ENCODE results near the gene TTC39B. TPM values are rescaled to one million over a fixed set of nuclear protein-coding genes. Genes with fewer than 3 reads are reported as not detected.

The TTC39B gene
- total and polyA plus RNA-seq, 3 experiments from 2014 or later: 6.9 to 12.1 (median 11.3) TPM

- no peaks in the 10 kb centered on the region for H3K27me3 ChIP-seq (ENCODE audit: insufficient read depth, low read length, poor library complexity, severe bottlenecking)
- H3K27me3 Mint-ChIP-seq: no peaks in the 10 kb centered on the region
- CTCF ChIA-PET: no interaction called here
- no peaks in the 10 kb centered on the region for H3K9me3 ChIP-seq (ENCODE audit: low read length)
- no peaks in the 10 kb centered on the region for H3K9me3 Mint-ChIP-seq
- POLR2A ChIA-PET: no interaction called here
- H3K27ac Mint-ChIP-seq: no peak overlapping the region
- no peak overlapping the region for H3K4me3 Mint-ChIP-seq
- no peak overlapping the region for H3K4me3 ChIP-seq (ENCODE audit: low read length)
- DNase-seq: no peak
- H3K36me3 Mint-ChIP-seq: peaks cover 3 to 46% (median 14%) of the 10 kb centered on the region in 3 donors
- H3K27ac ChIP-seq (ENCODE audit: low read depth, low read length): no peak overlapping the region
- no peaks in the 10 kb centered on the region for H3K4me1 ChIP-seq (ENCODE audit: insufficient read depth, low read length)
- H3K4me1 Mint-ChIP-seq: peaks cover 26 to 56% (median 48%) of the 10 kb centered on the region in 3 donors
- no peaks in the 10 kb centered on the region for H3K36me3 ChIP-seq (ENCODE audit: insufficient read depth, low read length)
Measured at GRCh38 chr9:15264918-15265317, 42.1 kb downstream of the TTC39B start.

- no peaks in the 10 kb centered on the region for H3K27me3 Mint-ChIP-seq
- H3K27ac Mint-ChIP-seq: peak overlapping the region in 3 of 8 donors; percentile 2 to 67 (median 52)
- CTCF ChIA-PET: no interaction called here
Measured at GRCh38 chr9:15262581-15262980, 44.4 kb downstream of the TTC39B start.

GRCh38 chr9:15256426-15256825 is 50.6 kb downstream of the TTC39B start:
- Histone ChIP-seq H3K4me1 (ENCODE audit: insufficient read depth, low read length) (no peaks in the 10 kb centered on the region), H3K4me3 (ENCODE audit: low read length) (no peak overlapping the region), H3K27ac (ENCODE audit: low read depth, low read length) (no peak overlapping the region), H3K27me3 (ENCODE audit: insufficient read depth, low read length, poor library complexity, severe bottlenecking) (no peaks in the 10 kb centered on the region), H3K36me3 (ENCODE audit: insufficient read depth, low read length) (no peaks in the 10 kb centered on the region), H3K9me3 (ENCODE audit: low read length) (no peaks in the 10 kb centered on the region)
- POLR2A ChIA-PET: no interaction called here
- Mint-ChIP-seq H3K4me3 (no peak overlapping the region), H3K4me1 (peaks cover 15 to 47% (median 44%) of the 10 kb centered on the region in 3 donors), H3K27me3 (no peaks in the 10 kb centered on the region), H3K27ac (peak overlapping the region in 1 of 8 donors; percentile 47), H3K9me3 (no peaks in the 10 kb centered on the region), H3K36me3 (peaks cover 5 to 21% (median 13%) of the 10 kb centered on the region in 3 donors)
- no peak for DNase-seq
- CTCF ChIA-PET: interaction anchor here (1.5 kb wide), 1 partner anchor 42 kb away, joined by 5 read pairs; no protein-coding TSS in a partner anchor

More at GRCh38 chr9:15262581-15262980, 44.4 kb downstream of the TTC39B start:
- DNase-seq: no peak
- H3K36me3 Mint-ChIP-seq: peaks cover 3 to 46% (median 22%) of the 10 kb centered on the region in 3 donors
- H3K4me3 Mint-ChIP-seq: no peak overlapping the region
- no peak overlapping the region for H3K27ac ChIP-seq (ENCODE audit: low read depth, low read length)
- no peaks in the 10 kb centered on the region for H3K27me3 ChIP-seq (ENCODE audit: insufficient read depth, low read length, poor library complexity, severe bottlenecking)
- POLR2A ChIA-PET: no interaction called here
- peaks cover 15 to 47% (median 39%) of the 10 kb centered on the region in 3 donors for H3K4me1 Mint-ChIP-seq
- H3K9me3 Mint-ChIP-seq: no peaks in the 10 kb centered on the region
- no peaks in the 10 kb centered on the region for H3K36me3 ChIP-seq (ENCODE audit: insufficient read depth, low read length)
- no peaks in the 10 kb centered on the region for H3K9me3 ChIP-seq (ENCODE audit: low read length)
- H3K4me3 ChIP-seq (ENCODE audit: low read length): no peak overlapping the region
- no peaks in the 10 kb centered on the region for H3K4me1 ChIP-seq (ENCODE audit: insufficient read depth, low read length)

- no peaks in the 10 kb centered on the region for H3K4me1 ChIP-seq (ENCODE audit: insufficient read depth, low read length)
- H3K9me3 Mint-ChIP-seq: no peaks in the 10 kb centered on the region
- no peak for DNase-seq
- H3K9me3 ChIP-seq (ENCODE audit: low read length): no peaks in the 10 kb centered on the region
- H3K4me1 Mint-ChIP-seq: peaks cover 24 to 54% (median 47%) of the 10 kb centered on the region in 3 donors
- H3K27ac ChIP-seq (ENCODE audit: low read depth, low read length): no peak overlapping the region
- H3K27me3 Mint-ChIP-seq: no peaks in the 10 kb centered on the region
- no peak overlapping the region for H3K4me3 Mint-ChIP-seq
- H3K27ac Mint-ChIP-seq: no peak overlapping the region
- H3K36me3 ChIP-seq (ENCODE audit: insufficient read depth, low read length): no peaks in the 10 kb centered on the region
- no peaks in the 10 kb centered on the region for H3K27me3 ChIP-seq (ENCODE audit: insufficient read depth, low read length, poor library complexity, severe bottlenecking)
- peaks cover 5 to 14% (median 10%) of the 10 kb centered on the region in 3 donors for H3K36me3 Mint-ChIP-seq
- H3K4me3 ChIP-seq (ENCODE audit: low read length): no peak overlapping the region
- CTCF ChIA-PET: no interaction called here
- POLR2A ChIA-PET: no interaction called here
Measured at GRCh38 chr9:15253786-15254185, 53.2 kb downstream of the TTC39B start.

GRCh38 chr9:15253197-15253596 is 53.8 kb downstream of the TTC39B start:
- H3K36me3 ChIP-seq (ENCODE audit: insufficient read depth, low read length): no peaks in the 10 kb centered on the region
- Mint-ChIP-seq H3K27me3 (no peaks in the 10 kb centered on the region), H3K27ac (peak overlapping the region in 2 of 8 donors; percentile 1 to 26), H3K4me1 (peaks cover 25 to 59% (median 49%) of the 10 kb centered on the region in 3 donors), H3K4me3 (no peak overlapping the region), H3K36me3 (peaks cover 5 to 9% (median 6%) of the 10 kb centered on the region in 3 donors), H3K9me3 (no peaks in the 10 kb centered on the region)
- ChIA-PET POLR2A (no interaction called here), CTCF (no interaction called here)
- H3K27ac ChIP-seq (ENCODE audit: low read depth, low read length): no peak overlapping the region
- no peaks in the 10 kb centered on the region for H3K9me3 ChIP-seq (ENCODE audit: low read length)
- no peak for DNase-seq
- no peak overlapping the region for H3K4me3 ChIP-seq (ENCODE audit: low read length)
- no peaks in the 10 kb centered on the region for H3K4me1 ChIP-seq (ENCODE audit: insufficient read depth, low read length)
- no peaks in the 10 kb centered on the region for H3K27me3 ChIP-seq (ENCODE audit: insufficient read depth, low read length, poor library complexity, severe bottlenecking)

GRCh38 chr9:15249981-15250380 is 57.0 kb downstream of the TTC39B start:
- Histone ChIP-seq H3K4me1 (ENCODE audit: insufficient read depth, low read length) (no peaks in the 10 kb centered on the region), H3K27me3 (ENCODE audit: insufficient read depth, low read length, poor library complexity, severe bottlenecking) (no peaks in the 10 kb centered on the region), H3K36me3 (ENCODE audit: insufficient read depth, low read length) (no peaks in the 10 kb centered on the region), H3K9me3 (ENCODE audit: low read length) (no peaks in the 10 kb centered on the region), H3K4me3 (ENCODE audit: low read length) (no peak overlapping the region), H3K27ac (ENCODE audit: low read depth, low read length) (no peak overlapping the region)
- no peak overlapping the region for H3K27ac Mint-ChIP-seq
- ChIA-PET POLR2A (no interaction called here), CTCF (no interaction called here)
- H3K36me3 Mint-ChIP-seq: peaks cover 0 to 7% (median 2%) of the 10 kb centered on the region in 3 donors
- no peaks in the 10 kb centered on the region for H3K27me3 Mint-ChIP-seq
- no peak overlapping the region for H3K4me3 Mint-ChIP-seq
- H3K4me1 Mint-ChIP-seq: peaks cover 37 to 69% (median 60%) of the 10 kb centered on the region in 3 donors
- no peak for DNase-seq
- no peaks in the 10 kb centered on the region for H3K9me3 Mint-ChIP-seq

- ChIA-PET POLR2A (interaction anchor here (0.8 kb wide), 1 partner anchor 19 kb away, joined by 3 read pairs; no protein-coding TSS in a partner anchor), CTCF (no interaction called here)
- Histone ChIP-seq H3K4me1 (ENCODE audit: insufficient read depth, low read length) (no peaks in the 10 kb centered on the region), H3K9me3 (ENCODE audit: low read length) (no peaks in the 10 kb centered on the region), H3K27ac (ENCODE audit: low read depth, low read length) (no peak overlapping the region), H3K4me3 (ENCODE audit: low read length) (no peak overlapping the region), H3K36me3 (ENCODE audit: insufficient read depth, low read length) (no peaks in the 10 kb centered on the region), H3K27me3 (ENCODE audit: insufficient read depth, low read length, poor library complexity, severe bottlenecking) (no peaks in the 10 kb centered on the region)
- peaks cover 44 to 69% (median 68%) of the 10 kb centered on the region in 3 donors for H3K4me1 Mint-ChIP-seq
- no peaks in the 10 kb centered on the region for H3K27me3 Mint-ChIP-seq
- peaks cover 2 to 10% (median 5%) of the 10 kb centered on the region in 3 donors for H3K36me3 Mint-ChIP-seq
- no peak for DNase-seq
- no peak overlapping the region for H3K4me3 Mint-ChIP-seq
- no peaks in the 10 kb centered on the region for H3K9me3 Mint-ChIP-seq
- peak overlapping the region in 1 of 8 donors; percentile 56 for H3K27ac Mint-ChIP-seq
Measured at GRCh38 chr9:15249042-15249818, 57.8 kb downstream of the TTC39B start.

- H3K36me3 ChIP-seq (ENCODE audit: insufficient read depth, low read length): no peaks in the 10 kb centered on the region
- ChIA-PET CTCF (no interaction called here), POLR2A (interaction anchor here (0.8 kb wide), 1 partner anchor 20 kb away, joined by 3 read pairs; no protein-coding TSS in a partner anchor)
- H3K4me1 Mint-ChIP-seq: peaks cover 44 to 66% (median 65%) of the 10 kb centered on the region in 3 donors
- no peaks in the 10 kb centered on the region for H3K9me3 ChIP-seq (ENCODE audit: low read length)
- H3K27me3 Mint-ChIP-seq: no peaks in the 10 kb centered on the region
- no peaks in the 10 kb centered on the region for H3K4me1 ChIP-seq (ENCODE audit: insufficient read depth, low read length)
- peaks cover 4 to 10% (median 7%) of the 10 kb centered on the region in 3 donors for H3K36me3 Mint-ChIP-seq
- no peak overlapping the region for H3K4me3 ChIP-seq (ENCODE audit: low read length)
- no peak overlapping the region for H3K27ac Mint-ChIP-seq
- no peak overlapping the region for H3K27ac ChIP-seq (ENCODE audit: low read depth, low read length)
- no peaks in the 10 kb centered on the region for H3K27me3 ChIP-seq (ENCODE audit: insufficient read depth, low read length, poor library complexity, severe bottlenecking)
- no peaks in the 10 kb centered on the region for H3K9me3 Mint-ChIP-seq
- DNase-seq: no peak
- no peak overlapping the region for H3K4me3 Mint-ChIP-seq
Measured at GRCh38 chr9:15248621-15249020, 58.4 kb downstream of the TTC39B start.

Data from CD8-positive, alpha-beta memory T cell (primary cell).